CD1c-positive myeloid dendritic cell (primary cell): ENCODE data around the gene PRAF2.

Source experiments
- DNase-seq: peaks from one replicate; pipeline ENCODE4 v3.0.0-alpha.2; 2016; ENCODE audit errors: extremely low spot score

Gene PRAF2

GRCh38 chrX:49073601-49074575 is at the start of gene PRAF2:
Gene PRAF2 (minus strand): TSS chrX:49074002. CDS start chrX:49073987, 15 bp downstream.
- DNase-seq, result peak; percentile 88

DNA sequence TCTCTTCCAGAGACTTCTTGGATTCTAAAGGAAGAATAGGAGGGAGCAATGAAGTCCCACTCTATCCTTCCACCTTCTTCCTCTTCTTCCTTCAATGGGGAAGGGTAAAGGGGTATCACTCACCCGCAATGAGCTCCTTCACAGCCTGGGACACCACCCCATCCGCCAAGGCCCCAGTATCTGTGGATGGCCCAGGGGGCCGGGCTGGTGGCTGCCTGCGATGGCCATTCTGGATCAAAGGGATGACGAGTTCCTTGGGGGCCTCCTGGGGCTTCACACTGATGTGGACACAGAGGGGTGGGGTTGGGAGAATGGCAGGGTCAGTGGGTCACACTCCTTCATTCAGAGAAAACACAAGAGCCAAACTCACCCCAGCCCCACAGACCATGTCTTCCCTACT is 48.7 kb upstream of the PRAF2 start:
- no peak for DNase-seq

GRCh38 chrX:49120091-49120490 is 46.3 kb upstream of the PRAF2 start:
- no peak for DNase-seq

DNA sequence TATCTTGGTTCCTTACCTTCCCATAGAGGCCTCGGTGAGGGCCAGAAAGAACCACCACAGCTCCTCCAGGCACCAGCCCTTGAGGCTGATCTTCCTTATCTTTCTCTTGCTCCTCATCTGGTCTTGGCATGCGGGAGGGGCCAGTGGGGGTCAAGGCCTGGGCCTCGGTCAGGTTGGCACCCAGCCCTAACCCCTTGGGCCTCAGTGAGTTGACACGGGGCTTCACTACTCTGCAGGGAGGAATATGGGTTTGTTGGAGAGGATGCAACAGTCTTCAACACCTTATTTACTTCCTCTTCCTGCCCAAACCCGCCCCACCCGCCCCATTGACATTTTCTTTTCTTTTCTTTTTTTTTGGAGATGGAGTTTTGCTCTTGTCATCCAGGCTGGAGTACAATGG is 43.8 kb upstream of the PRAF2 start:
- no peak for DNase-seq

DNA sequence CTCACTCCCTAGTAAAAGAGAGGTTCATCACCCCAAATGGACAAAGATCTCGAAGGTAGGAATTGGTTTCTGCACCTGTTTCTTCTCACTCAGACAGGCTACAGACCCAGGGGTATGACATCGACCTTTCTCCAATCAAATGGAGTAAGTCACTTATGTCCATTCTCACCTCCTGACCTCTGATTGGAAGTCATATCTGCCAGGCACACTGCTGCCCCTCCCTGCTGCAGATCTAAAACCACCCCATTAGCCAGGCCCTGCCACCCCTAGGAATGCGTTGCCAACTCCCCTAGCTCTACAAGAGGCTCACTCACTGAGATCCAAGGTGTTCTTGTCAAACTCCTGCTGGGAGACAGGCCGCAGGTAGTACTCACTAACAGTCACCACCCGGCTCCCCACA is 42.9 kb upstream of the PRAF2 start:
- DNase-seq, result no peak

GRCh38 chrX:49116076-49116475 is 42.3 kb upstream of the PRAF2 start:
- DNase-seq, result no peak

DNA sequence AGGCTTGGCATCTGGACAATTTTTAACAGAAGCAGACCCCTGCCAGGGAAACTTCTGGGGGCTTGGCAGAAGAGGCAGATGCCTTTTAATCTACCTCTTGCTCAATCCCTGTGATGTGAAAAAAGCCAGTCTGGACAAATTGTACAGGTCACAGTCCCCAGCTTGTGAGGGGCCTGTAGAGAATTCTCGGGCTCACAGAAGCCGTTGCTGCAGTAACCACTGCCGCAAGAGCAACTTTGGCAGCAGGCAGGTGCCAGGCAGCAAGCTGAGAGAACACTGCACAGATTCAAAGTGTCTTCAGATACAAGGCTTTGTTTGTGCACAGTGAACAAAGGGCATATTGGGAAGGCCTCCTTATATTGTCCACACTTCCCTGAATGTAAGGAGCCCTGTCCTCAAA is 38.0 kb upstream of the PRAF2 start:
- no peak for DNase-seq

DNA sequence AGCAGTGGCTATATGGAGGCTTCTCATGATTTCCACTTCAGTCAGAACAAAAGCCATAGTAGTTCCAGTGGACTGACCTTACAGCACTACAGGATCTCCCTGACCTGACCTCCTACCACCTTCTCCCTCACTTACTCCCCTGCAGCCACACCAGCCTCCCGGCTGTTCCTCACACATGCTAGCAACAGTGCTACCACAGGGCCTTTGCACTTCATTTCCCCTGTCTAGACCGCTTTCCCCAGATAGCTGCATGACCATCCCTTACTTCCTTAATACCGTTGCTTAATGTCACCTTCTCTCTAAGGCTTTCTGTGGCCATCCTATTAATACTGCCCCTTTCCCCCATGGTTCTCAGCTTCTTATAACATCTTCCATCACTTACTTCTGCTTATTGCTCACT is 36.6 kb upstream of the PRAF2 start:
- no peak for DNase-seq

- no peak for DNase-seq
Observed at GRCh38 chrX:49108641-49109040, 34.8 kb upstream of the PRAF2 start.

GRCh38 chrX:49106930-49107329 is 33.1 kb upstream of the PRAF2 start:
- DNase-seq, result peak; percentile 4

DNA sequence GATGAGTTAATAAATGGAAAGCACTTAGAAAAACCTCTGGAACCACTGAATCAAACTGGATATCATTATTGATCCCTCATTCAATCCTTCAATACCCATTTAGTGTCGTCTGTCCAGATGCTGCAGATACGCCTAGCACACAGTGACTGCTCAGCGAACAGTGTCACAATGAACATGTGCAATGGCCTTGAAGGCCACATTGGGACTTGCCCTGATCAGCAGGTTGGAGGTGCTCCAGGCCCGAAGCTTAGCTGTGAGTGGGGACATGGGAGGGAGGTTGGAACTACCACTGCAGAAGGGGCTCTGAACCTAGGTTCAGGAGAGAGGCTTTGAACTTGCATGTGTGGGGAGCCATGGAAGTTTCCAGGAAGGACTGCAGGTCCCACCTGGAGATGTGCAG is 32.5 kb upstream of the PRAF2 start:
- no peak for DNase-seq

DNA sequence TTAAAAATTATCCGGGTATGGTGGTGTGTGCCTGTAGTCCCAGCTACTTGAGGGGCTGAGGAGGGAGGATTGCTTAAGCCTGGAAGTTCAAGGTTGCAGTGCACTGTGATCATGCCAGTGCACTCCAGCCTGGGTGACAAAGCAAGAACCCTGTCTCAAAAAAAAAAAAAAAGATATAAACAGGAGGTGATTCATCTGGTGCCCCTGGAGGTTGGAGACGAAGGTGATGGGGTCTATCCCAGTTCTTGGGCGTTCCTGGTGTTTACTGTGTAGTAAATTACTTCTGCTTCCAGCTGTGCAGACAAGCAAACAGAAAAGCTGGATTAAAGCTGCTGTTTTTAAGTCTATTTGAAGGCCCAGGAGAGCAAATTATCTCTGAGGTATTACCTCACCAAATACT is 29.8 kb upstream of the PRAF2 start:
- DNase-seq, result no peak

GRCh38 chrX:49102190-49102589 is 28.4 kb upstream of the PRAF2 start:
- DNase-seq, result no peak

GRCh38 chrX:49101629-49101984 is 27.8 kb upstream of the PRAF2 start:
- no peak for DNase-seq

- DNase-seq, result peak; percentile 95
Observed at GRCh38 chrX:49100704-49101628, 27.2 kb upstream of the PRAF2 start.

DNA sequence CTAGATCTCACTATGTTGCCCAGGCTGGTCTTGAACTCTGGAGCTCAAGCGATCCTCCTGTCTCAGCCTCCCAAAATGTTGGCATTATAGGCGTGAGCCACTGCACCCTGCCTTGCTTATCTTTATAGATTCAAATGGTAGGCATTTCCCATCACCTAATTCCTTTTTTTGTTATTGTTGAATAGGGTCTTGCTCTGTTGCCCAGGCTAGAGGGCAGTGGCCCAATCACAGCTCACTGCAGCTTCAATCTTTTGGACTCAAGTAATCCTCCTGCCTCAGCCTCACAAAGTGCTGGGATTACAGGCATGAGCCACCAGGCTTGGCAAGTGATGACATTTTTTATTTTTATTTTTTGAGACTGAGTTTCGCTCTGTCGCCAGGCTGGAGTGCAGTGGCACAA is 22.6 kb upstream of the PRAF2 start:
- no peak for DNase-seq

GRCh38 chrX:49089553-49089952 is 15.8 kb upstream of the PRAF2 start:
- DNase-seq, result no peak

DNA sequence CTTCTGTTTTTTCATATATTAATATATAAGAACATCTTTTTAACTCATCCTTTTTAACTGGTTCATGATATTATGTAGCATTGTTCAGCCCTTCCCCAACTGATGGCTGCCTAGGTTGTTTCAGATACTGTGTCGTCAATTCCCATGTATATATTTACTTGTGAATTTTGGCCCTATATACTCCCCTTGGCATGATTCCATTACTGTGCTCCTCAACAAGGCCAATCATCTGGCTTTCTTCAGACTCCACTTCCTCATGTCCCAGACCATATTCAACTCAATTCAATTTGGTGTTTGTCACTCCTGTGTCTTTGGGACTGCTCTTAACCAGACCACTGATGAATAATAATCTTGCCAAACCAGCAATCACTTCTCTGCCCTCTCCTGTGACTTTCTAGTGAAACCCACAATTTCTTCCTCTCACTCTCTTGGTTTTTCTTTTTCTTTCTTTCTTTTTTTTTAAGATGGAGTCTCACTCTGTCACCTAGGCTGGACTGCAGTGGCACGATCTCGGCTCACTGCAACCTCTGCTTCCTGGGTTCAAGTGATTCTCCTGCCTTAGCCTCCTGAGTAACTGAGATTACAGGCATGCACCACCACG is 8.6 kb upstream of the PRAF2 start:
- no peak for DNase-seq

DNA sequence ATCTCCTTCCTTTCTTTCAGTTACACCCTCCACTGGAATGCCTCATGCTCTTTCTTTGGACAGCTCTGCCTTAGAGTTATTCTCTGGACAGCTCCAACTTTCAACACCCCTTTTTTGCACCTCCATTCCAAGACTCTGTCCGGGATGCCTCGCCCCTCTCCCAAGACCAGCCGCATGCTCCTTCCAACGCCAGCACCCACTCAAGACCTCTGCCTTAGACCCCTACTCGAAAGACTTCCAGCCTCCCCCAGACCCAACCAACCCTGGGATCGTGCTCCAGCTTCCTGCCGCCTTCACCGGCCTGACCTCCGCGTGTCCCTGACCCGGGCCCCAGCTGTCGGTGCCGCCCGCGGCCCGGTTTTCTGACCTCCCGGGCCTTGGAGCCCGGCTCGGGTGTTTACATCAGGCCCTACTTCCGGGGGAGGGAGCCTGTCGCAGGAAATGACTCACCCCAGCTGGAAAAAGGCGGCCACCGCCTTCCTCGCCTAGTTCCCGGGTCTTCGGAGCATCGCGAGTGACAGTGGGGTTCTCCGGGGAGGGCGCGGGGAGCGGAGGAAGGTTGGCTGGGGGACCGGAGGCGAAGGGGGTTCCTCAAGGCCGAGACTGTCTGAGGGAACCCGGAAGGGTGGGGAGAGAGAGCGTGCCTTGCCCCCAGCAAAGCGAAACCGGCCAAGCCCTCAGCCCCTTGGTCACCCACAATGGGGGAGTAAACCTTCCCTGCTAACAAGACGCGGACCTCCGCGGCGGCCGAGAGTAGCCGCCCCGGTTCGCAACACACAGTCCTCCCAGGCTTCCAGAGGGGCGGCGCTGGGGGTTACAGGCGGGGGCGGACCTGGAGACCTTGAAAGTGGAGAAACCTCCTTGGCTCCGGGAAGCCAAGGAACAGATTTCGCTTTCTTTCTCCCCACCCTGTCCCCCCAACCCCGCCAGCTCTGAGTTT is 6.0 kb upstream of the PRAF2 start, which contains the start of gene WDR45:
Gene WDR45 (minus strand): TSS at position 399 of the 940 bp plus-strand sequence. CDS start 1,792 bp downstream, outside the sequence.
- peak; percentile 74 for DNase-seq

GRCh38 chrX:49077941-49078340 is 4.1 kb upstream of the PRAF2 start:
- DNase-seq, result no peak

- DNase-seq, result no peak
Observed at GRCh38 chrX:49075347-49075746, 1.5 kb upstream of the PRAF2 start.
